HG03135 (cell line): ENCODE measurements around the gene COL13A1.

ENCODE experiments used
- ATAC-seq: cut with Tn5 transposase; IDR thresholded peaks from one replicate; pipeline ENCODE4 v1.9.1; 2021; ENCODE audit warnings: mild to moderate bottlenecking, moderate library complexity; ENCODE audit not compliant: unreplicated experiment

The COL13A1 gene

GRCh38 chr10:69865450-69865849, 63.7 kb downstream of the COL13A1 start:
- no peak for ATAC-seq

- no peak for ATAC-seq
Measured at GRCh38 chr10:69866246-69866687, 64.6 kb downstream of the COL13A1 start.

GRCh38 chr10:69866688-69867461, 65.2 kb downstream of the COL13A1 start:
- no peak for ATAC-seq

- ATAC-seq, result no peak
Measured at GRCh38 chr10:69867699-69868558, 66.2 kb downstream of the COL13A1 start.

- no peak for ATAC-seq
Measured at GRCh38 chr10:69868821-69869220, 67.1 kb downstream of the COL13A1 start.

- ATAC-seq, result no peak
Measured at GRCh38 chr10:69869291-69869961, 67.7 kb downstream of the COL13A1 start.

- no peak for ATAC-seq
Measured at GRCh38 chr10:69870591-69870990, 68.9 kb downstream of the COL13A1 start.

GRCh38 chr10:69871074-69871473, 69.4 kb downstream of the COL13A1 start:
- ATAC-seq, result no peak

GRCh38 chr10:69872323-69872722, 70.6 kb downstream of the COL13A1 start:
- ATAC-seq, result no peak

- ATAC-seq, result no peak
Measured at GRCh38 chr10:69873135-69873639, 71.5 kb downstream of the COL13A1 start.

GRCh38 chr10:69874449-69874848, 72.7 kb downstream of the COL13A1 start:
- ATAC-seq, result no peak

GRCh38 chr10:69875856-69876255, 74.2 kb downstream of the COL13A1 start:
- no peak for ATAC-seq

- no peak for ATAC-seq
Measured at GRCh38 chr10:69876286-69876685, 74.6 kb downstream of the COL13A1 start.

GRCh38 chr10:69876931-69877330, 75.2 kb downstream of the COL13A1 start:
- ATAC-seq, result no peak

GRCh38 chr10:69878038-69878437, 76.3 kb downstream of the COL13A1 start:
- no peak for ATAC-seq

GRCh38 chr10:69878951-69879350, 77.2 kb downstream of the COL13A1 start:
- ATAC-seq, result no peak

GRCh38 chr10:69879634-69880257, 78.0 kb downstream of the COL13A1 start:
- no peak for ATAC-seq

- no peak for ATAC-seq
Measured at GRCh38 chr10:69880301-69881081, 78.8 kb downstream of the COL13A1 start.

- no peak for ATAC-seq
Measured at GRCh38 chr10:69881202-69881601, 79.5 kb downstream of the COL13A1 start.
